Astrocyte of the cerebellum (primary cell): Measurements from ENCODE around the gene ETV3L.

ENCODE experiments used
- DNase-seq: peaks from one replicate; pipeline ENCODE4 v3.0.0-alpha.2; 2011; ENCODE audit warnings: low read depth
- H3K4me3 ChIP-seq: 2 replicates; pipeline ENCODE4 v1.5.1; 2011; ENCODE audit warnings: mild to moderate bottlenecking, low read depth, low read length, moderate library complexity
- CTCF ChIP-seq: IDR thresholded peaks from 2 replicates; pipeline ENCODE4 v1.5.1; 2012; ENCODE audit warnings: low read length, low read depth, moderate library complexity, mild to moderate bottlenecking; ENCODE audit errors: missing control alignments
- in situ Hi-C: cut with HindIII; loops from 2 replicates; pipeline ENCODE4 v1.10.0; 2017; ENCODE audit warnings: low sequenced_read_pairs

The ETV3L gene

GRCh38 chr1:157088607-157089006 lies 11.0 kb downstream of the ETV3L start:
- in situ Hi-C loops: no loop called here
- H3K4me3 ChIP-seq: no peak overlapping the region
- DNase-seq: no peak
- TF ChIP-seq CTCF: no peak

GRCh38 chr1:157087030-157087429 lies 12.6 kb downstream of the ETV3L start:
- in situ Hi-C loops: no loop called here
- no peak overlapping the region for H3K4me3 ChIP-seq
- no peak for DNase-seq
- TF ChIP-seq CTCF: no peak

GRCh38 chr1:157086299-157086698 lies 13.3 kb downstream of the ETV3L start:
- no peak for TF ChIP-seq CTCF
- H3K4me3 ChIP-seq: no peak overlapping the region
- in situ Hi-C loops: no loop called here
- no peak for DNase-seq

GRCh38 chr1:157085421-157085820 lies 14.2 kb downstream of the ETV3L start:
- no peak for DNase-seq
- no peak for TF ChIP-seq CTCF

GRCh38 chr1:157084720-157085119 lies 14.9 kb downstream of the ETV3L start:
- no peak for DNase-seq
- in situ Hi-C loops: loop anchor here (5.0 kb wide), 1 partner anchor 52 kb away; no protein-coding TSS in a partner anchor
- no peak for TF ChIP-seq CTCF
- H3K4me3 ChIP-seq: no peak overlapping the region

More at GRCh38 chr1:157085421-157085820, 14.2 kb downstream of the ETV3L start:
- no peak overlapping the region for H3K4me3 ChIP-seq
- in situ Hi-C loops: no loop called here

- in situ Hi-C loops: loop anchor here (5.0 kb wide), 1 partner anchor 49 kb away; no protein-coding TSS in a partner anchor
- DNase-seq: no peak
These were observed 17.9 kb downstream of the ETV3L start for GRCh38 chr1:157081707-157082106.

More at GRCh38 chr1:157081707-157082106, 17.9 kb downstream of the ETV3L start:
- no peak overlapping the region for H3K4me3 ChIP-seq
- TF ChIP-seq CTCF: no peak
